Thyroid gland (tissue), 4 donors: ENCODE data around the gene SHROOM3.

ENCODE experiments used
- POLR2A ChIP-seq, 2 donors: fragments of 450-650 bp; IDR thresholded peaks; one replicate each; pipeline ENCODE4 v1.6.1; 2017; ENCODE audit warnings: antibody characterized with exemption in 2 of 2, mild to moderate bottlenecking in 2 of 2, moderate library complexity in 1 of 2
- TF ChIP-seq, protein P1 (sequence below), 6 experiments: fragments of 200-600 bp in 3 of 6; fragments of 450-650 bp in 3 of 6; sonication (generic) in 3 of 6; IDR thresholded peaks; one replicate each; pipeline ENCODE4 v1.5.1; 2016 to 2019; ENCODE audit warnings: antibody characterized with exemption in 6 of 6, mild to moderate bottlenecking in 2 of 6, inconsistent platforms in 1 of 6, moderate library complexity in 1 of 6

DNA sequence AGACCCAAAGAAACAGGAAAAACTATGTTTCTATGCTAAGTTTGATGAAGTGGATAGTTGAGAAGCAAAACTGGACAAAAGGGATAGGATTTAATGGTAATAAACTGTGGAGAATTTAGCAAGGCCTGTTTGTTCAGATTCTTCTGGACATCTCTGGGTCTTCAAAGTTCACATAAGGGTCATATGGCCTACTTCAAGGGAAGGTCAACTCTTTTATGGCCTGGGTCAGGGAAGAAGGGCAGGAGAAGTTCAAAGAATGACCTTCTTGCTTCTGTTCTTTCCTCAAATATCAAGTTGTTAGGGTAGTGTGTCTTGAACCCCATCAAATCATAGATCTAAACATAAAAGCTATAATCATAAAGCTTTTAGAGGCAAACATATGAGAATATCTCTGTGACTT lies 360.2 kb downstream of the SHROOM3 start:
- TF ChIP-seq, protein P1, sequence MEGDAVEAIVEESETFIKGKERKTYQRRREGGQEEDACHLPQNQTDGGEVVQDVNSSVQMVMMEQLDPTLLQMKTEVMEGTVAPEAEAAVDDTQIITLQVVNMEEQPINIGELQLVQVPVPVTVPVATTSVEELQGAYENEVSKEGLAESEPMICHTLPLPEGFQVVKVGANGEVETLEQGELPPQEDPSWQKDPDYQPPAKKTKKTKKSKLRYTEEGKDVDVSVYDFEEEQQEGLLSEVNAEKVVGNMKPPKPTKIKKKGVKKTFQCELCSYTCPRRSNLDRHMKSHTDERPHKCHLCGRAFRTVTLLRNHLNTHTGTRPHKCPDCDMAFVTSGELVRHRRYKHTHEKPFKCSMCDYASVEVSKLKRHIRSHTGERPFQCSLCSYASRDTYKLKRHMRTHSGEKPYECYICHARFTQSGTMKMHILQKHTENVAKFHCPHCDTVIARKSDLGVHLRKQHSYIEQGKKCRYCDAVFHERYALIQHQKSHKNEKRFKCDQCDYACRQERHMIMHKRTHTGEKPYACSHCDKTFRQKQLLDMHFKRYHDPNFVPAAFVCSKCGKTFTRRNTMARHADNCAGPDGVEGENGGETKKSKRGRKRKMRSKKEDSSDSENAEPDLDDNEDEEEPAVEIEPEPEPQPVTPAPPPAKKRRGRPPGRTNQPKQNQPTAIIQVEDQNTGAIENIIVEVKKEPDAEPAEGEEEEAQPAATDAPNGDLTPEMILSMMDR (IDR thresholded peaks at IDR 0.05): no peak
- no peak for TF ChIP-seq POLR2A (IDR thresholded peaks at IDR 0.05)
